Epithelial cell of proximal tubule (primary cell): Measurements from ENCODE around the gene CCDC57. TPM values are rescaled to one million over a fixed set of nuclear protein-coding genes. Genes with fewer than 3 reads are reported as not detected.

ENCODE experiments used
- DNase-seq: peaks from one replicate; pipeline ENCODE4 v3.0.0-alpha.2; 2011; ENCODE audit warnings: low read depth
- H3K4me3 ChIP-seq: 2 replicates; pipeline ENCODE4 v1.5.1; 2011; ENCODE audit warnings: low read depth, mild to moderate bottlenecking, low read length
- total RNA-seq: library from RNA; depleted of rRNA; stranded (reverse); fragments of >200 nt; gene quantifications from 2 replicates; pipeline ENCODE4 v1.2.3, GENCODE V29; 2015
- TF ChIP-seq, protein P1 (sequence below): conservative IDR thresholded peaks from 2 replicates; pipeline ENCODE4 v1.5.1; 2012; ENCODE audit warnings: low read depth, mild to moderate bottlenecking, low read length

CCDC57 gene
- total RNA-seq, 1 donor from 2014 or later, result 10.8 TPM

- no peak for DNase-seq
- TF ChIP-seq, protein P1, sequence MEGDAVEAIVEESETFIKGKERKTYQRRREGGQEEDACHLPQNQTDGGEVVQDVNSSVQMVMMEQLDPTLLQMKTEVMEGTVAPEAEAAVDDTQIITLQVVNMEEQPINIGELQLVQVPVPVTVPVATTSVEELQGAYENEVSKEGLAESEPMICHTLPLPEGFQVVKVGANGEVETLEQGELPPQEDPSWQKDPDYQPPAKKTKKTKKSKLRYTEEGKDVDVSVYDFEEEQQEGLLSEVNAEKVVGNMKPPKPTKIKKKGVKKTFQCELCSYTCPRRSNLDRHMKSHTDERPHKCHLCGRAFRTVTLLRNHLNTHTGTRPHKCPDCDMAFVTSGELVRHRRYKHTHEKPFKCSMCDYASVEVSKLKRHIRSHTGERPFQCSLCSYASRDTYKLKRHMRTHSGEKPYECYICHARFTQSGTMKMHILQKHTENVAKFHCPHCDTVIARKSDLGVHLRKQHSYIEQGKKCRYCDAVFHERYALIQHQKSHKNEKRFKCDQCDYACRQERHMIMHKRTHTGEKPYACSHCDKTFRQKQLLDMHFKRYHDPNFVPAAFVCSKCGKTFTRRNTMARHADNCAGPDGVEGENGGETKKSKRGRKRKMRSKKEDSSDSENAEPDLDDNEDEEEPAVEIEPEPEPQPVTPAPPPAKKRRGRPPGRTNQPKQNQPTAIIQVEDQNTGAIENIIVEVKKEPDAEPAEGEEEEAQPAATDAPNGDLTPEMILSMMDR, result no peak
- no peak overlapping the region for H3K4me3 ChIP-seq
Observed at GRCh38 chr17:82223517-82223916, 10.9 kb upstream of the CCDC57 start.

GRCh38 chr17:82222816-82223215, 10.2 kb upstream of the CCDC57 start:
- no peak for DNase-seq
- TF ChIP-seq, protein P1, result no peak
- H3K4me3 ChIP-seq, result no peak overlapping the region

DNA sequence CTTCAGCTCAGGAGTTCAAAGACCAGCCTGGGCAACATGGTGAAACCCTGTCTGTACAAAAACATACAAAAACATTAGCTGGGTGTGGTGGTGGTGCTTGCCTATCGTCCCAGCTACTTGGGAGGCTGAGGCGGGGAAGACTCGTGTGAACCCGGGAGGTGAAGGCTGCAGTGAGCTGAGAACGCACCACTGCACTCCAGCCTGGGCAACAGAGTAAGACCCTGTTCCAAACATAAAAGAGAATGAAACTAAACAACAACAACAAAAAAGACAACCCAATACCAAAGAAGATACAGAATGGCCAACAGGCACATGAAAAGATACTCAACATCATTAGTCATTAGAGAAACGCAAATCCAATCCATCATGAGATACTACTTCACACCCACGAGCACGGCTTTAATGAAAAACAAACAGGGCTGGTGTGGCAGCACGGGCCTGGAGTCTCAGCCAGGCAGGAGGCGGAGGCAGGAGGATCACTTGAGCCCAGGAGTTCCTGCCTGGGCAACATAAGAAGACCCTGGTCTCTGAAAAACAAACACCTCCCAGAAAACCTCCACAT, 8.8 kb upstream of the CCDC57 start:
- TF ChIP-seq, protein P1, result no peak
- no peak overlapping the region for H3K4me3 ChIP-seq
- no peak for DNase-seq

GRCh38 chr17:82219753-82220709, 7.4 kb upstream of the CCDC57 start:
- TF ChIP-seq, protein P1, result no peak
- no peak for DNase-seq
- no peak overlapping the region for H3K4me3 ChIP-seq

- TF ChIP-seq, protein P1, result no peak
- no peak for DNase-seq
- no peak overlapping the region for H3K4me3 ChIP-seq
Observed at GRCh38 chr17:82219083-82219482, 6.4 kb upstream of the CCDC57 start.

DNA sequence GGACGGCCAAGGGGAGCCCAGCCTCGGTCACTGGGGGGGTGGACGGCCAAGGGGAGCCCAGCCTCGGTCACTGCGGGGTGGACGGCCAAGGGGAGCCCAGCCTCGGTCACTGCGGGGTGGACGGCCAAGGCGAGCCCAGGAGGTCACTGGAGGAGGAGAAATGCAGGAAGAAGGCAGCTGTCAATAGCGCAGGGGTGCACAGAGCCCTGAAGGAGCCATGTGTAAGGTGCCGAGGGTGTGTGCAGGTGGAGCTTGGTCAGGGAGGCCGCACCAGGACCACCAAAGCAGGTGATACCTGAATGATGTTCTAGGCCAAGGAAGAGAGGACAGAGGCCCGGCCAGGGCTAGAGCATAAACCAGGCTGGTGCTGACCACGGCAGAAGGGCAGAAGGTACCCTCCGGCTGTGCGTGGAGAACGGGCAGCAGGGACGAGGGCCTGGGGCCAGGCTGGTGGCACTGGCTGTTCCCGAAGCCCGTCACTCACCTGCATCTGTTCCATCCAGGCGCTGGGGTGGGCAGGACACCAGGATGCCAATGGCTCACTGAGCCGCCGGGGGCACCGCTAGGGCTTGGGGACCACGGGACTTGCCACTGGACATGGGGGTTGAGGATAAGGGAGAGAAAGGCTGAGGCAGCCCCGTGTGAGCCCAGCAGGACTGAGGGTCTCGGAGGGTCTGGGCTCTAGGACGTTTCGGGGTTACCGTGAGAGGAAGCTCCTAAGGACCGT, 5.9 kb upstream of the CCDC57 start:
- no peak overlapping the region for H3K4me3 ChIP-seq
- no peak for DNase-seq
- TF ChIP-seq, protein P1, result no peak
